ENCODE results near the gene TMEM132D.

TMEM132D gene

DNA sequence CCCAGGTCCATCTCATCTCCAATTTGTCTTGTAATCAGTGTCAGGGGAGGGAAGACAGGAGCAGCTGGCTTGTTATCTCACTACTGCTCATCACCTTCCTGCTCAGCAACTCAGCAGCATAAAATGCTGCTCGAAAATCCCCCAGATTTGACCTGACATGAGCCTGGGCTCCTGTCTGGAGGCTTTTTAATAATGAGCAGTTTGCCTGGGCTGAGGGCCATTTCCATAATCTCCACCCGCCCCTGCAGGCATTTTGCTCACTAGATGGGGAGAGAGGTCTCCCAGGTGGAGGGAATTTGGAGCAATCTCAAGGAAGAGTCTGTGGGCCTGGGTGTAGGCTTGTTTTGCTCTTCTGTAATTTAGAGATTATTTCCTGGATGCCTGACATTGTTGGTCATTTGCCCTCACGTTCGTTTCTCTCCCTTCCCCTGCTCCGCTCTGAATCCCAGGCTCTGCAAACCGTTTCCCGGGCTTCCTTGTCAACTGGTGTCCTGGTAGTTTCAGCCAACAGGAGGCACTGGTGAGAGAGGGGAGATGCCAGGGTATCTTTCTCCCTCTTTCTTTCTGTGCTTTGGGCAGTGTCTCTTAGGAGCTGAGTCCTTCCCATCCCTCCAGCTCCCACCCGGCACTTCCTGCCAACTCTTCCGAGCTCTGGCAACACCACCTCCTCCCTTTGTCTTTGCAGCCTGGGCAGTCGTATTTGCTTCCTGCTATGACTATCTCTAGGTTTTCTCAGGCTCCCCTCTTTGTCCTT lies 751.3 kb downstream of the TMEM132D start:
- no peak for DNase-seq

DNA sequence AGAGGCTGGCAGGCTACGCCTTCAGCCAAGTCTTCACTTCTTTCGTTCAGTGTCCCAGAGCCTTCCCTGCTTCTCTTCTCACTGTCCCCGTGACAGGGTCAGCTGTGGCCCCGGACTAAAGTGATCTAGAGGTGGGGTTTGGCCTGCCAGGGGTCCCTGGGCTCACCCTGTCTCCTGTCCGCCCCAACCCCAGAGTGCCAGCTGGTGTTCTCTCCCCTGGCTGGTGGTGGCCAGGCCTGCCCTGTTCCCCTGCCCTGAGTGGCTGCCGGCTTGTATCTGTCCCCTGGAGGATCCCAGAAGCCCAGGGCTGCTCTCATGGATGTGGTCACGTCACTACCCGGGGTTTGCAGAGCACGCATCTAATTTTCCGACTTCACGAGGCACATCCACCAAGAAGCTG lies 753.1 kb downstream of the TMEM132D start:
- no peak for DNase-seq

DNA sequence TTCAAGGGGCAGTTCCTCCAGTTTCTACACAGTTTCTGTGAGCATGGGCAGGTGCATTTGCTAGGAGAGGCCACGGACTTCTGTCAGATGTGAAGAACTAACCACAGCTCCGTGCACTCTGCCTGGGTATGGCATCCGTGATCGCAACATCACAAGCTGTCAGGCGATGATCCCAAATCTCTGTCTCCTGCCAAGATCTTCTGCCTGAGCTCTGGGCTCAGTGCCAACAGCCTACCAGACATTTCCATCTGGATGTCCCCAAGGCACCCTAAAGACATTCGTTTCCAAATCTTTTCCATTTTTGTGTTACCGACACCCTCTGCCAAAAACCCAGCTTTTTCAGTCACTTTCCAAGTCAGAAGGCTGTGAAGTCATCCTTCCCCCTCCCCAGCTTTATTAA lies 758.4 kb downstream of the TMEM132D start:
- no peak for DNase-seq

DNA sequence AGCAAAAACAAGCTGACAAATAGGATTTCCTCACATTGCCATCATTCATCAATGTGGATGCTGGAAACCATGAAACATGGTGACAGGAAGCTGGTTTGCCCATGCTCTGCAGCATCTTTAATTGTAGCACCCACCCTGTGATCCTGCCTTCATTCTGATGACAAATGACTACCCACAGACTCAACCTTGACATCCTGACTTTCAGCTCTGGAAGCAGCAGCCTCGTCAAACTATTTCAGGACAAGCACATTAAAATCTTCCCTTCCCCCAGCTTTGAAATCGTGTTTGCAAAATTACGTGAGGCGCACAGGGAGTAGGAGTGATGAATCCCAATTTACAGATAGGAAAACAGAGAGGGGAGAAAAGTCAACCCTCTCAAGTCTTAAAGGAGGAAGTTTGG lies 765.0 kb downstream of the TMEM132D start:
- DNase-seq: no peak

DNA sequence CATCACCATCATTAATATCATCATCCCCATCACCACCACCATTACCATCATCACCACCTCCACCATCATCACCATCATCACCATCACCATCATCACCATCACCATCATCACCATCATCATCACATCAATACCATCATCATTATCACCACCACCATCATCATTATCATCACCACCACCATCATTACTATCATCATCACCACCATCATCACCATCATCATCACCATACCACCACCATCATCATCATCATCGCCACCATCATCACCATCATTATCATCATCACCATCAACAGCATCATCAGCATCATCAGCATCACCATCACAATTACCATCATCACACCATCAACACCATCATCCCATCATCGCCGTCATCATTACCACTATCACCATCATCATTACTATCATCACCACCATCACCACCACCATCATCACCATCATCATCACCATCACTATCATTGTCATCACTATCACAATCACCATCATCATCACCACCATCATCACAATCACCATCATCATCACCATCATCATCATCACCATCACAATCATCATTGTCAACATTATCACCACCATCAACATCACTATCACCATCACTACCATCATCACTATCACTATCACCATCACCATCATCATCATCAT lies 767.0 kb downstream of the TMEM132D start:
- no peak for DNase-seq

DNA sequence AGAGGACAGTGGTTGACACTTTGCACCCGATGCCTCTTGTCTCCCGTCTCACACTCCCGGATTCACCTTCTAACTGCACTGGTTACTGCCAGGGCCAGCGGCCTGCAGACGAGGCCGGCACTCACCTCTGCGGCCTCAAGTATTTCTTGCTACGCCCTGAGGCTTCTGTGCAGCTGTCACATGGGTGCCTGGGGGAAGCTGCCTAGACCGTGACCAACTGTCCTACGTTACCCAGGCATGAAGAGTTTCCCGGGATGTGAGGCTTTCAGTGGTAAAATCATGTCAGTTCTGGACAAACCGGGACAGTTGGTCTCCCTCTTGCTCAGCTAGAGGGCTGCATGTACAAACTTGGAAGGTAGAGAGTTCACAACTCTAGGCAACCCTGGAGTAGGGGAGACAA lies 776.1 kb downstream of the TMEM132D start:
- no peak for DNase-seq

DNA sequence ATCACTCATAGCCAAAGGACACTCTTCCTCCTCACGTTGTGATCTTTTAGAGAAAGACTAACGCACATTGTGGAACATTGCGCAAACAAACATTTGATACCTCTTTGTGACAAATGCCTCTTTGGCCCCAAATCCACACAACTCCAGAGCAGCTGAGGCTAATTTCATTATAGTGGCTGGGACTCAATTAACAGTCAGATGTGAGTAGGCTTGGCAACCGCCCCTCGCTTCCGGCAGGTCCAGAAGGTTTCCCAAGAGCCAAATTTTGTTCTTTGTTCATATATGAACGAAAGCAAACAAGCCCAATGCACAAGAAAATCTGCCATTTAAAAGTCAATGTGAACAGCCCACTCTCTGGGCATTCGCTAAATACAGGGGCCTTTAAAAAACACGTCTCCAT lies 776.6 kb downstream of the TMEM132D start:
- no peak for DNase-seq

DNA sequence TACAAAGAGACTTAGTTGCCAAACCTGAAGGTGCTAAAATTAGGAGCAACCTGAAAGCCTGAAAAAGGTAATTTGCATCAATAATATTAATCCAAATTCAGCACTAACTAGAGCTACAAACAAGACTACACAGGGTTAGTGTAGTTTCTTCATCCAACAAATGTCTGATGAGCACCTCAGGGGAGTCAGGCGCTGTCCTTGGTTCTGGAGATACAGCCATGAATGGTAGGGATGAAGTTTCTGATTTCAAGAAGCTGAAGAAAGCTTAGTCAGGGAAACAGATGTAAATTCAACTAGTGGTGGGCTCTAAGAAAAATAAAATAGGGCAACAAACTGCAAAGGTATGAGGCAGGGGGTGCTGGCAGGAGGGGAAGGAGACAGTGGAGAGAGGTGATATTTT lies 784.3 kb downstream of the TMEM132D start:
- no peak for DNase-seq

DNA sequence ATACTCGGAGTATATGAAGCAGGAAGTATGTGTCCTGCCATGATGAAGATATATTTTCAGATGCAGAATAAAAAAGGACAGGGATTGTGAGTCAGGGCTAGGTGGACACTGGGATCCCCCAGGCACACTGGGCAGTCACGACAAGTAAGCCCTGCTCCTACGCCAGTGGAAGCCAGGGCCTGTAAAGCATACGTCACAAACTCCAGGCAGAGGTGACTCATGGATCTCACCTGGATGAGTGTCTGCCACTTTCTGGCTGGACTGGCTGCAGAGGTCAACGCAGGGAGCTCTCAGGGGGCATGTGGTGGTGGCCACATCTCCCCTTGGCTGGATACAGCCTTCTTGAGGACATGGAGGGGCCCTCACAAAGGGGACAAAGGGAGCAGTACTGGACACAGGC lies 788.3 kb downstream of the TMEM132D start:
- DNase-seq: no peak

DNA sequence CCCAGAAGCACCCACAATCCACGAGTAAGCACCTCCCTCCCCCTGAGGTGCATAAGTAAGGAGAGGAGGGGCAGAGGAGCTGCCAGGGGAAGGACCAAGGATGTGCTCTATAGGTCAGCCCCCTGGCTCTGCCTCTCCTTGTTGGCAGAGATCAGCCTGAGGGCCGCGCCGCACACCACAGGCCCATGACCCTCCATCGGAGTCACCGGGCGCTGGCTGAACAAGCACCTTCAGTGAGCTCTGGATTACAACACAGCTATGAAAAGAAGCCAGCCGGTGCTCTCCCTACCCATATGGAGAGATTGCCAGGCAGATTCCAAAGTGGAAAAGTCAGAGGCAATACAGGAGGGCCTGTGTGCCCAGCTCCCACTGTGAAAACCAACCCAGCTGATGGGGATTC lies 793.2 kb downstream of the TMEM132D start:
- DNase-seq: no peak

DNA sequence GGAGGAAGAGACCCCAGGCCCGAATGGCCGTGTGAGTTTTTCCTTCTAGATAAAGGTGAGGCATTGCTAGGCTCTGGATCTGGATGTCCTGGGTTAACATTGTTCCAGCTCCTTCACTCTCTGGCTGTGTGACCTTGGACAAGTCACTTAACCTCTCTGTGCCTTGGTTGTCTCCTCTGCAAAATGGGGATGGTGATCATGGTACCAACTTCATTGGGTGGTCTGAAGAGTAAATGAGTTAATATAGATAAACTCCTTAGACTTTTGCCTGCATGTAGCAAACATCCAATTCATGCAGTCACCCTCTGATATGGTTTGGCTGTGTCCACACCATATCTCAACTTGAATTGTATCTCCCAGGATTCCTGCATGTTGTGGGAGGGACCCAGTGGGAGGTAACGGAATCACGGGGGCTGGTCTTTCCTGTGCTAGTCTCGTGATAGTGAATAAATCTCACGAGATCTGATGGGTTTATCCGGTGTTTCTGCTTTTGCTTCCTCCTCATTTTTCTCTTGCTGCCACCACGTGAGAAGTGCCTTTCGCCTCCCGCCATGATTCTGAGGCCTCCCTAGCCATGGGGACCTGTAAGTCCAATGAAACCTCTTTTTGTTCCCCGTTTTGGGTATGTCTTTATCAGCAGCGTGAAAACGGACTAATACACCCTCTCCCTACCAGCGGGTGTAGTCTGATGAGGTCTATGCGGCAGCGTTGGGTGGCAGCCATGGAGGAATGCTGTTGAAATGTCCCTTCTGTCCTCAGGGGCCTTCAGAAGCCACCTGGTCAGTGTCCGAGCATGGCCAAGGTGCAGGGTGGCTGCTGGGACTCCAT lies 794.4 kb downstream of the TMEM132D start:
- DNase-seq: no peak

DNA sequence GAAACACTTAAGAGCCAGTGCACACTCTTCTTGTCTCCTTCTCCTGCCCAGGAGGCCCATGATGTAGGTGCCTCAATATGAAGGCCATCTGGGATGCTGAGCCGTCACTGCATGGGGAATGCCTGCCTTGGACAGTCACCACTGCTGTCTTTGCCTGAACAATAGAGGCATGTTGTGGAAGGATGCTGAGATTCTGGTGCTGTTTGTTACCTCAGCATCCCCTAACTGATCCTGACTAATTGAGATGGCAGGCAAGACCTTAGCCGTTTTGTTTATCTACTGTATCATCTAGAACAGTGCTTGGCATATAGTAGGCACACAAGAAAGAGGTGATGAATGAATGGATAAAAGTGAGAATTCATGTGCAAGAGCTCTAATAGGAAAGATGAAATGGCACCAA lies 797.1 kb downstream of the TMEM132D start:
- DNase-seq: no peak

DNA sequence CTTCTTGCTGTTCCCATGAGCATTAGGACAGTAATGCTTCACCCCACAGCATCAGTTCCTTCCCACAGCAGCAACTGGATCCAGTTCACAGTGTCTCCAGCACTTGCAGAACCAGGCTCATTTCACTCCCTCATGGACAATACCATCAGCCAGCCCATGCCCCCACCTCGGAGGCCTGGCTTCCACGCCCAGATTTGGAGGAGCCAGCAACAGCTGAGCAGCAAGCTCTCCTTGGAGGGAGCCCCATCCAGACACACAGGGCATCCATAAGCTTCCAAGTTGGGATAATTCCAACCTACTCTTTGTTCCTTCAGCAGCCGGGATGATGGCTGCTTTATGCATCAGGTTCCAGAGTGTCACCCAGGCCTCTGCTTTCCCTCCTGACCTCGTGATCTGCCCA lies 800.6 kb downstream of the TMEM132D start:
- no peak for DNase-seq

DNA sequence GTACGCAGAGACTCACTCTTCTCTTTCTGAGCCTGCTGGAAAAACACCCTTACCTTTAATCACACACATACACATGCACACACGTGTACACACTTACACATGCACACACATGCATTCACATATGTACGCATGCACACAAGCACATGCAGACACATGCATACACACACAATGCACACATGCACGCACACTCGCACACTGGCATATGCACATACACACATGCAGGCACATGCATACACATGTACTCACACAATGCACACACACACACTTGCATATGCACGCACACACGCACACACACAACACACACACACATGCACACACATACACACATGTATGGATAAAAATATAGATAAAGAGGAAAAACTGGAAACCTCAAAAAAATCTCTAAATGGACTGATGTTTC lies 801.6 kb downstream of the TMEM132D start:
- DNase-seq: no peak

DNA sequence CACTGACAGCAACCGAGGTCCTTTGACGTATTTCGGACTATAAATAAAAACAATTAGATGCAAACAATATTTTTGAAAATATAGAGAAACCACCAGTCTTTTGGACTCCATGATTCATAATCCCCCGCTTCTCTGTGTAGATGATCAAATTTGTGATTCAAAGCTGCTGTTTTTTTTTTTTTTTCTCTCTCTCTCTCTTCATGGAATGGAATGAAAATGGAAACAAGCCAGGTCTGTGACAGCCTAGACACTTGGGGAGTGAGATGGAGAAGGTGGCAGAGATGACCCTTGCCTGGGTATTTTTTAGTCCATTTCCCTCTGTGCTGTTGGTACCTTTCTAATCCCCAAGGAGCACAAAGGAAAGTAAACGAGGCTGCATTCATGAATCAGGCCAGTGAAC lies 802.0 kb downstream of the TMEM132D start:
- no peak for DNase-seq

DNA sequence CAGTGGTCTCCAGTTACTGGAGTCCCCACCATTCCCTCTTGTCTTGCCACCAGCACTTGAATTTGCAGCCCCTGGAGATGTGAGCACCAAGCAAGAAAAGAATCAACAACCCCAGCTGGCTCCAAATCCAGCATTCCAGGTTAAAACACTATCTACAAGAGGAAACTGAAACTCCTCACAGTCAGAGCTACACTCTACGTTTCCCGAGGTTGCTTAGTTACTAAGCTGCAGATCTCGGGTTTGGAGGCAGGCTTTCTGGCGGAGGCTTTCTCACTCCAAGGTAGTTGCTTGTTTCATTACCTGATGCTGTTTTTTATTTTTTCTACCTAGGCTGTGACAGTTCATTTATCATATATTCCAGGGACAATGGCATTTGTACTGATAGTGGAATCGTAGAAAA lies 802.4 kb downstream of the TMEM132D start:
- no peak for DNase-seq

DNA sequence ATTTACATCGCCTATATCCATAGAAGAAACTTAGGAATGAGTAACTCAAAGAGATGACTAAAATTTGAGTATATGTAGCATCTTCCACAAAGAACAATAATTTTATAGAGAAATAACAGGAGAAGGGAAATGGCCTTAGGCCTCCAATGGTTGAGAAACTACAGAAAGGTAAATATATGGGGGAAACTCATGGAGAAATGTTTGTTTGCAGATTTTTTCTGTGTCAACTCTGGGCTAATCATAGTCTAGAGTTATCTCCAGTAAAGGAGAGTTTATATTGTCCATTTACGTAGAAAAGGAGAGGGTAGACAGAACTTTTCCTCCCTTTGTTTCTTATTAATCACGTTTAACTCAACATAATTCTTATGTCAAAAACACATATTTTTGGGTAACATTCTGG lies 806.4 kb downstream of the TMEM132D start:
- DNase-seq: no peak

DNA sequence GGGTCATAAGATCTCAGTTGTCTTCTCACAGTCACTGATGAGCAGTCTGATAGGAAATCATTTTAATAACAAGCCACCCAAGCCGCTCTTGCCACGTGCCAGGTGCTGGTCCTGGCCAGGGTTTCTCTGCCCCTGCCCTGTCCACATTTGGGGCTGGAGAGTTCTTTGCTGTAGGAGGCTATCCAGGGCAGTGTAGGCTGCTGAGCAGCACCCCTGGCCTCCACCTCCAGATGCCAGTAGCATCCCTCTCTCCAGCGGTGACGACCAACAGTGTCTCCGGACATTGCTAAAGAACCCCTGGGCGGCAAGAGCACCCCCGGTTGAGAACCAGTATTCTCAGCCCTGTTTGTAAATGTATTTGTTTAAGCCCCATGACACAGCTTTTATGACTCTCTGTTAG lies 806.9 kb downstream of the TMEM132D start:
- no peak for DNase-seq

DNA sequence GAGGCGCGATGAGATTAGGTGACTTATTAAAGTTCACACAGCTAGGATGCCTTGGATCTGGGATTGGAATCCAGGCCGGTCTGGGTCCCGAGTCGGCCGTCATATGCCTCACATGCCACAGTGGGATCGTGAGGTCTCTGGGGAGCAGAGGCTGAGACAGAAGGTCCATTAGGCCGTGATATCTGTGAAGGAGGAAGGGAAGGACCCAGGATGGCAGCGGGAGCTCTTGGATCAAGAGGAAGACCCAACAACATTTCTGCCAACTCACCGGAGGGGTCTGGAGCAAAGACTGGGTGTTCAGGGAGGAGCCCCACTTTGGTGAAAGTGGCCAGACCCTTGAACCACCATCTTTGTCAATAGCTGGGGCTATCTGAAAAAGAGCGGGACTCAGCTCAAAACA lies 807.6 kb downstream of the TMEM132D start:
- no peak for DNase-seq

DNA sequence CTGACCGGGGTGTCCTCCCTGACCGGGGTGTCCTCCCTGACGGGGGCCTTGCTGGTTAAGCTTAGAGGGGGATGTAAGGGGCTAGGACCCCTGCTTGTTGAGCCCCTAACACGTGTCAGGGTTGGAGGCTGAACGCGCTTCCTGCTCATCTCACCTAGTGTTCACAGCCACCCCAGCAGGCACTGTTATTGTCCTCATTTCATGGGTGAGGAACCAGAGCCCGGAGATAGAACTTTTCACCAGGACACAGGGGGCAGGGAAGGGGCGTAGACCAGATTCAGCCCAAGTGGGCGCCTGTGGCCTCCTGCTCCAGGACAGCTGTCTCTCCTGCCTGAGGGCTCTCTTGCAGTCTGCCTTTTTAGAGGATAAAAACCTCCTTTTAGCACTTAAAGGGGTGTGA lies 814.2 kb downstream of the TMEM132D start:
- DNase-seq: no peak

DNA sequence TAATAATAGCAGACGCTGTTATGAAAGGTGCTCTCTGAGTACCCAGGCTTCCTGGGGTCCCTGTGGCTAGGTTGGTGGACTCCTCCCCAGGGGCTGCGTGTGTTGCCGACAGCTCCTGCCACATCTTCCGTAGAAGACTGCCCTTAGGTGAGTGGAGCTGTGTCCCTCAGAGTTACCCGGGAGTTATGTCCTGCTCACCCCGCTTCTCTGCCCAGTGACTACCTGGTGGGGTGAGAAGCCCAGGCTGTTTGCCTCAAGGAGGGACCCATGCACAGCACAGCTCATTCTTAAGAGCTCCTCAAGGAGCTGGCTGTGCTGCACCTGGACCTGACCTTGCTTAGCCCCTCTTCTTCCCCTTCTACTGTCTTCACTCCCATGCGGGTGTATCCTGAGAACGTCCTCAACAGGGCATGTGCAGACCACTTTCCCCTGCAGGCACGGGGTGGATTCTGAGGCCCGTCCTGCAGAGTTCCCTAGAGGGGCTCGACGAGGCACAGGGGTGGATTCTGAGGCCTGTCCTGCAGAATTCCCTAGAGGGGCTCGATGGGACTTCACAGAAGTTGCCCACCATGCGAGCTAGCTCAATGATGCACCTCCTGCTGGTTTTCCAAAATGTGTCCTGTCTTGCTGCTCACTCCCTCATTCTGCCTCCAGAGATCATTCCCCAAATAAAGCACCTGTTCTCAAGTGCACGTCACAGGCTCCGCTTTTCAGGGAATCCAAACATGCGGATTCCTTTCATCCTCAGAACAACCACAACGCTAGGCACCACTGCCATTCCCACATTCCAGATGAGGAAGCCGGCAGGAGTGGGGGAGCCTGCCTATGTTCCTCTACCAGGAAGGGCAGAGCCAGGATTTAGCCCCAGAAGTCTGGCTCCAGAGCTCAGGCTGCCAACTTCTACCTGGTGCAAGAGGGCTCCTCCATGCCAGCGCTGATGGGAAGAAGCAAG lies 818.7 kb downstream of the TMEM132D start:
- DNase-seq: no peak

DNA sequence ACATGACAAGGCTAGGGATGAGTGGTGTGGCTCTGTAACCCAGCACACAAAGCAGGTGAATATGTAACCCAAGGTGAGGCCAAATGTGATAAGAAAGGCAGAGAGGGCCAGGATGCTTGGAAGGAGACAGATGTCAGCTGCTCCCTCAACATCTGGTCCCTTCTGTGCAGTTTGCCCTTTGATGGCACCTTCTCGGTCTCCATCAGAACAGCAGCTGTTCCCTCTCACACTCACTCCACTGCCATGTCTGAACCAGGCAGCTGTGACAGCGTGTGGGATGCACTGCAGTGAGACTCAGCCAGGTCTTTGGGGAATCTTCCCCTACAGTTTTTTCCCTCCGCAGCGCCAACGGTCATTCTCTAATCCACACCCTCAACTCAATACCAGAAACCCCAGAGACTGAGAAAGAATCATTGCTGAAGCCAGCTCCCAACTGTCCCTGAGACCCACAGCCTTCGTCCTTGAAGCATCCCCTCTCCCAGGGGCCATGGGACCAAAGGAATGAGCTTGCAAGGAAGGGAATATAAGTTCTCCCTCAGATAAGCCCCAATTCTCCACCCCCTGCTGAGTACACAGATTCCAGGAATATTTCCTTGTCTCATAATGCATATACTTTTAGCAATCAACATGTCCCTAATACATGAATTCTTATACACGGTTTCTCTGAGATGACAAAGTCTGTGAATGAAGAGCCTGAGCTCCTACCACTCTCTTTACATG lies 820.5 kb downstream of the TMEM132D start:
- no peak for DNase-seq
